ENCODE data around the gene CDK4. TPM values are rescaled to one million over a fixed set of nuclear protein-coding genes. Genes with fewer than 3 reads are reported as not detected.

CDK4 gene
- total RNA-seq, 1 donor from 2014 or later: 140 TPM

DNA sequence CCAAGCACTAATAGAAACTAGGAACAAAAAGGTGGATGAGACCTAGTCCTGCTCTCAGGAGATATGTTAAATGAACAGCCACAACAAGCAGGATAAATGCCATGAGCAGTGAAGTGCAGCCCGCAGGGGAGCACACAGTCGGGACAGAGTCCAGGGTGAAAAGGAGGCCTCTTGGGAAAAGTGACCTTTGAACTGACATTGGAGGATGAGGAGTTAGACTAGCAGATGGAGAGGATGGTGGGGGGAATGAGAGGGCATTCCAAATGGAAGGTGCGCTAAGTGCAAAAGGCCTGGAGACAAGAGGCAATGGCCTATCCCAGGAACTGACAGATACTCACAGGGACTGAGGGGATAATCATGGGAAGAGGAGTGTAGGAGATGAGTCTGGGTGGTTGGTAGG, 53.7 kb downstream of the CDK4 start:
- H3K36me3 Mint-ChIP-seq (ENCODE audit: low read depth): peaks cover 34% of the 10 kb centered on the region
- no peak overlapping the region for H3K4me3 Mint-ChIP-seq (ENCODE audit: unreplicated experiment)
- peaks cover 4% of the 10 kb centered on the region for H3K9me3 Mint-ChIP-seq (ENCODE audit: low read depth)

More for the DNA sequence above, 53.7 kb downstream of the CDK4 start:
- TF ChIP-seq, protein P1, sequence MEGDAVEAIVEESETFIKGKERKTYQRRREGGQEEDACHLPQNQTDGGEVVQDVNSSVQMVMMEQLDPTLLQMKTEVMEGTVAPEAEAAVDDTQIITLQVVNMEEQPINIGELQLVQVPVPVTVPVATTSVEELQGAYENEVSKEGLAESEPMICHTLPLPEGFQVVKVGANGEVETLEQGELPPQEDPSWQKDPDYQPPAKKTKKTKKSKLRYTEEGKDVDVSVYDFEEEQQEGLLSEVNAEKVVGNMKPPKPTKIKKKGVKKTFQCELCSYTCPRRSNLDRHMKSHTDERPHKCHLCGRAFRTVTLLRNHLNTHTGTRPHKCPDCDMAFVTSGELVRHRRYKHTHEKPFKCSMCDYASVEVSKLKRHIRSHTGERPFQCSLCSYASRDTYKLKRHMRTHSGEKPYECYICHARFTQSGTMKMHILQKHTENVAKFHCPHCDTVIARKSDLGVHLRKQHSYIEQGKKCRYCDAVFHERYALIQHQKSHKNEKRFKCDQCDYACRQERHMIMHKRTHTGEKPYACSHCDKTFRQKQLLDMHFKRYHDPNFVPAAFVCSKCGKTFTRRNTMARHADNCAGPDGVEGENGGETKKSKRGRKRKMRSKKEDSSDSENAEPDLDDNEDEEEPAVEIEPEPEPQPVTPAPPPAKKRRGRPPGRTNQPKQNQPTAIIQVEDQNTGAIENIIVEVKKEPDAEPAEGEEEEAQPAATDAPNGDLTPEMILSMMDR (IDR thresholded peaks at IDR 0.05): no peak
- no peaks in the 10 kb centered on the region for H3K4me1 Mint-ChIP-seq (ENCODE audit: low read depth)
- no peak overlapping the region for H3K27ac Mint-ChIP-seq (ENCODE audit: unreplicated experiment)
- DNase-seq (ENCODE audit: low spot score): no peak
- no peaks in the 10 kb centered on the region for H3K27me3 Mint-ChIP-seq (ENCODE audit: low read depth)

Small RNA genes within 50 kb of the gene (microRNA-seq; reads per million reads assigned to microRNA genes)
- gene MIR6759 (ENCODE audit: borderline number of aligned reads): not detected

Other genes with a start within 250 kb of the CDK4 start
- 9.6 to 79.1 TPM (median 79.0 TPM) in 3 replicates for gene DDIT3, start 231.8 kb downstream of the CDK4 start, total RNA-seq
- 66.9 to 86.5 TPM (median 78.4 TPM) in 3 replicates for gene MBD6, start 229.5 kb downstream of the CDK4 start, total RNA-seq
- 104 to 117 TPM (median 112 TPM) in 3 replicates for gene DCTN2, start 205.1 kb downstream of the CDK4 start, total RNA-seq
- 2.6 to 5.1 TPM (median 3.5 TPM) in 3 replicates for gene KIF5A, start 202.3 kb downstream of the CDK4 start, total RNA-seq
- gene PIP4K2C, start 161.1 kb downstream of the CDK4 start, total RNA-seq: 27.9 to 33.1 TPM (median 30.5 TPM) in 3 replicates
- gene DTX3, start 147.5 kb downstream of the CDK4 start, total RNA-seq: 29.8 to 30.3 TPM (median 30.1 TPM) in 3 replicates
- gene ARHGEF25, start 140.9 kb downstream of the CDK4 start, total RNA-seq: 29.0 to 30.6 TPM (median 29.5 TPM) in 3 replicates
- gene B4GALNT1, start 119.1 kb downstream of the CDK4 start, total RNA-seq: 20.8 to 21.8 TPM (median 21.4 TPM) in 3 replicates
- 284 to 337 TPM (median 290 TPM) in 3 replicates for gene OS9, start 58.2 kb downstream of the CDK4 start, total RNA-seq
- 1.9 to 3.1 TPM (median 1.9 TPM) in 3 replicates for gene AGAP2, start 13.6 kb downstream of the CDK4 start, total RNA-seq
- gene TSPAN31, start 7.3 kb downstream of the CDK4 start, total RNA-seq: 21.2 to 29.3 TPM (median 21.5 TPM) in 3 replicates
- gene MARCHF9, start 2.8 kb upstream of the CDK4 start, total RNA-seq: 17.3 to 22.1 TPM (median 21.8 TPM) in 3 replicates
- 2.1 to 3.2 TPM (median 2.3 TPM) in 3 replicates for gene CYP27B1, start 14.8 kb upstream of the CDK4 start, total RNA-seq
- gene METTL1, start 19.8 kb upstream of the CDK4 start, total RNA-seq: 25.2 to 33.6 TPM (median 26.8 TPM) in 3 replicates
- gene EEF1AKMT3, start 20.3 kb upstream of the CDK4 start, total RNA-seq: 13.0 to 14.8 TPM (median 13.6 TPM) in 3 replicates
- gene TSFM, start 30.5 kb upstream of the CDK4 start, total RNA-seq: 17.8 to 21.3 TPM (median 19.9 TPM) in 3 replicates
- 4.8 to 6.0 TPM (median 5.6 TPM) in 3 replicates for gene AVIL, start 66.4 kb upstream of the CDK4 start, total RNA-seq
- gene CTDSP2, start 94.4 kb upstream of the CDK4 start, total RNA-seq: 113 to 124 TPM (median 123 TPM) in 3 replicates
- gene ATP23, start 189.3 kb upstream of the CDK4 start, total RNA-seq: 2.3 to 5.3 TPM (median 3.6 TPM) in 3 replicates

Data from chondrocyte (in vitro differentiated cells).